PC-3 (cell line): ENCODE measurements around the gene SCNN1B. TPM values are rescaled to one million over a fixed set of nuclear protein-coding genes. Genes with fewer than 3 reads are reported as not detected.
"Not testable (repeated sequence)": the region's sequence is repeated elsewhere in the genome, so short reads cannot be mapped to it uniquely, and the experiment has no call there.

Experiments
- ATAC-seq: fragments of 200-7000 bp; cut with Tn5 transposase; 2 replicates; pipeline ENCODE4 v1.9.1; 2020; ENCODE audit warnings: mild to moderate bottlenecking, moderate library complexity
- Bru-seq: library from RNA; stranded (reverse); fragments of 400-500 nt; gene quantifications from one replicate; lab custom pipeline; 2021; lab: Mats Ljungman, UMichigan
- BruChase-seq, 2 experiments: library from RNA; stranded (reverse); fragments of 400-500 nt; gene quantifications; one replicate each; lab custom pipeline; 2021; lab: Mats Ljungman, UMichigan
- BruUV-seq: library from RNA; stranded (reverse); fragments of 400-500 nt; replicated peaks from 2 replicates; lab custom pipeline; 2021; lab: Mats Ljungman, UMichigan
- CTCF ChIA-PET: fragments of 300-600 bp; sonication (Branson Sonifier 250); formaldehyde crosslinking; loops from one replicate; lab custom pipeline; 2022; ENCODE audit warnings: antibody characterized with exemption; lab: Charles Lee
- POLR2A ChIA-PET: fragments of 300-600 bp; sonication (Branson Sonifier 250); formaldehyde crosslinking; loops from one replicate; lab custom pipeline; 2022; ENCODE audit warnings: antibody characterized with exemption; ENCODE audit not compliant: unreplicated experiment; lab: Charles Lee
- DNase-seq: peaks from one replicate; pipeline ENCODE4 v3.0.0-alpha.2; 2015
- H2AFZ ChIP-seq: fragments of 300-600 bp; sonication (generic); 2 replicates; pipeline ENCODE4 v1.6.0; 2016; ENCODE audit warnings: antibody characterized with exemption, low read length
- H3F3A ChIP-seq: fragments of 300-600 bp; sonication (generic); one replicate; pipeline ENCODE4 v1.6.0; 2017; ENCODE audit warnings: antibody characterized with exemption, low read length, control low read depth, mild to moderate bottlenecking; ENCODE audit not compliant: unreplicated experiment
- H3K27ac ChIP-seq: fragments of 300-600 bp; sonication (generic); 2 replicates; pipeline ENCODE4 v1.5.1; 2016; ENCODE audit warnings: mild to moderate bottlenecking, low read length
- H3K27me3 ChIP-seq: fragments of 300-600 bp; sonication (generic); 2 replicates; pipeline ENCODE4 v1.6.1; 2016; ENCODE audit warnings: low read length, mixed read lengths
- H3K36me3 ChIP-seq: fragments of 300-600 bp; sonication (generic); 2 replicates; pipeline ENCODE4 v1.6.1; 2016; ENCODE audit warnings: low read depth, mixed run types, low read length, mixed read lengths
- H3K4me1 ChIP-seq: fragments of 300-600 bp; sonication (generic); 2 replicates; pipeline ENCODE4 v1.5.1; 2016; ENCODE audit warnings: low read length; ENCODE audit not compliant: insufficient read depth
- H3K4me2 ChIP-seq: fragments of 300-600 bp; sonication (generic); 2 replicates; pipeline ENCODE4 v1.6.0; 2016; ENCODE audit warnings: low read length
- H3K4me3 ChIP-seq: fragments of 300-600 bp; sonication (generic); 2 replicates; pipeline ENCODE4 v1.5.1; 2016; ENCODE audit warnings: mild to moderate bottlenecking, low read length, mixed read lengths
- H3K79me2 ChIP-seq: fragments of 300-600 bp; sonication (generic); 2 replicates; pipeline ENCODE4 v1.6.1; 2017; ENCODE audit warnings: low read length, mixed read lengths
- H3K9ac ChIP-seq: fragments of 300-600 bp; sonication (generic); 2 replicates; pipeline ENCODE4 v1.6.0; 2016; ENCODE audit warnings: mild to moderate bottlenecking, low read length
- H3K9me2 ChIP-seq: fragments of 300-600 bp; sonication (generic); replicated peaks from 2 replicates; pipeline ENCODE4 v1.6.1; 2016; ENCODE audit warnings: mixed run types, low read length, mixed read lengths
- H3K9me3 ChIP-seq: fragments of 300-600 bp; sonication (generic); 2 replicates; pipeline ENCODE4 v1.6.1; 2016; ENCODE audit warnings: low read length, mixed read lengths
- H4K20me1 ChIP-seq: fragments of 300-600 bp; sonication (generic); 2 replicates; pipeline ENCODE4 v1.6.1; 2016; ENCODE audit warnings: low read length, mixed read lengths
- CTCF ChIP-seq: fragments of 300-600 bp; sonication (generic); conservative IDR thresholded peaks from 2 replicates; pipeline ENCODE4 v1.5.1; 2017; ENCODE audit warnings: antibody characterized with exemption, low read depth, mild to moderate bottlenecking, low read length
- EZH2 ChIP-seq: fragments of 300-600 bp; sonication (generic); IDR thresholded peaks from one replicate; pipeline ENCODE4 v1.6.1; 2017; ENCODE audit warnings: antibody characterized with exemption, mild to moderate bottlenecking, low read length; ENCODE audit not compliant: unreplicated experiment
- EZH2phosphoT487 ChIP-seq: fragments of 300-600 bp; sonication (generic); IDR thresholded peaks from 2 replicates; pipeline ENCODE4 v1.6.1; 2018; ENCODE audit warnings: mild to moderate bottlenecking, antibody characterized with exemption, low read length, borderline replicate concordance
- intact Hi-C: fragments of 100-400 bp; cut with micrococcal nuclease; formaldehyde crosslinking; loops from 2 replicates; pipeline ENCODE4 v1.9.0; 2023
- long read RNA-seq: library from polyadenylated mRNA; unstranded; transcript quantifications from one replicate; pipeline ENCODE4 v2.0.0, GENCODE V29; 2021; ENCODE audit not compliant: unreplicated experiment
- total RNA-seq: library from RNA; depleted of rRNA; stranded (reverse); fragments of >200 nt; gene quantifications from 2 replicates; pipeline ENCODE4 v1.2.3, GENCODE V29; 2014; rRNA removed

The SCNN1B gene
- total RNA-seq, result 2.9 and 4.1 TPM in 2 replicates
- percentile 30 among the genes with signal in this experiment for Bru-seq, nascent RNA
- percentile 15 among the genes with signal in this experiment for BruChase-seq, experiment 1, labeled RNA remaining after a 6-hour chase
- BruChase-seq, experiment 2, labeled RNA remaining after a 2-hour chase, result percentile 22 among the genes with signal in this experiment
- long read RNA-seq, transcript SCNN1B-202 (13 exons, 2,597 nt), result major isoform, 5 of 12 reads
- long read RNA-seq, partial matches to known transcripts, result 2 of 12 reads
- long read RNA-seq, other reads (novel, unspliced or antisense), result 5 of 12 reads

- no peak within 1 kb of the TSS for H3K9ac ChIP-seq
- no peaks in the 10 kb centered on the region for H4K20me1 ChIP-seq
- peak within 1 kb of the TSS; percentile 69 for H3K4me3 ChIP-seq
- H3K4me1 ChIP-seq, result peaks cover 4% of the 10 kb centered on the region; the same call in 1 of the 2 replicates
- H3K4me2 ChIP-seq, result peak within 1 kb of the TSS; percentile 85
- DNase-seq, result peak; percentile 43
- TF ChIP-seq EZH2phosphoT487 (no peak), CTCF (peak; percentile 20; the same call in 1 of the 2 replicates), EZH2 (no peak)
- H3K9me3 ChIP-seq, result no peaks in the 10 kb centered on the region
- ATAC-seq, result peak; percentile 59
- peak within 1 kb of the TSS; percentile 92 for H2AFZ ChIP-seq
- no peaks in the 10 kb centered on the region for H3K9me2 ChIP-seq
- no peaks in the 10 kb centered on the region for H3K79me2 ChIP-seq
- no peaks in the 10 kb centered on the region for H3F3A ChIP-seq
- no peaks in the 10 kb centered on the region for H3K36me3 ChIP-seq
- H3K27me3 ChIP-seq, result no peaks in the 10 kb centered on the region
- BruUV-seq, result no TSS peak
- ChIA-PET POLR2A (no interaction called here), CTCF (interaction anchor here (0.7 to 1.1 kb wide), 2 partner anchors 28 to 132 kb away, joined by 3 to 5 read pairs; no protein-coding TSS in a partner anchor)
- H3K27ac ChIP-seq, result no peak within 1 kb of the TSS
- intact Hi-C loops, result no loop called here
Measured at GRCh38 chr16:23302045-23302956, at the start of gene SCNN1B. Gene SCNN1B (plus strand): TSS chr16:23302302. CDS start chr16:23348600, 46,298 bp downstream.

- intact Hi-C loops, result no loop called here
- BruUV-seq, result no TSS peak
Measured at GRCh38 chr16:23252310-23252709, 49.8 kb upstream of the SCNN1B start.

GRCh38 chr16:23253650-23254049 is 48.5 kb upstream of the SCNN1B start:
- H2AFZ ChIP-seq, intact Hi-C loops, H3K9ac ChIP-seq, ATAC-seq, DNase-seq, BruUV-seq, H3K27me3 ChIP-seq, H3K9me3 ChIP-seq, CTCF ChIA-PET, H4K20me1 ChIP-seq, H3K4me2 ChIP-seq, H3K9me2 ChIP-seq, H3K36me3 ChIP-seq, H3K4me3 ChIP-seq, H3K79me2 ChIP-seq, H3F3A ChIP-seq, H3K27ac ChIP-seq, POLR2A ChIA-PET: not testable (repeated sequence)
- H3K4me1 ChIP-seq, result peaks cover 14% of the 10 kb centered on the region

More at GRCh38 chr16:23252310-23252709, 49.8 kb upstream of the SCNN1B start:
- Histone ChIP-seq H3K27ac (no peak overlapping the region), H3K79me2 (no peaks in the 10 kb centered on the region), H3K4me2 (no peak overlapping the region), H3K9me3 (no peaks in the 10 kb centered on the region), H3F3A (no peaks in the 10 kb centered on the region), H4K20me1 (no peaks in the 10 kb centered on the region), H3K36me3 (no peaks in the 10 kb centered on the region), H3K4me1 (peaks cover 1% of the 10 kb centered on the region), H3K4me3 (no peak overlapping the region), H3K27me3 (no peaks in the 10 kb centered on the region), H2AFZ (no peak overlapping the region), H3K9ac (no peak overlapping the region), H3K9me2 (no peaks in the 10 kb centered on the region)
- POLR2A ChIA-PET, result no interaction called here
- no peak for DNase-seq
- no peak for TF ChIP-seq EZH2phosphoT487
- no peak for ATAC-seq
- CTCF ChIA-PET, result no interaction called here
